Gastrocnemius medialis (tissue), 4 donors: ENCODE measurements around the gene ABCC8. TPM values are rescaled to one million over a fixed set of nuclear protein-coding genes. Genes with fewer than 3 reads are reported as not detected.

Experiments
- ATAC-seq, 2 donors: fragments of 150-250 bp; one replicate each; pipeline ENCODE4 v1.9.1; 2016
- DNase-seq, 2 donors: peaks; one replicate each; pipeline ENCODE4 v3.0.0-alpha.2; 2019
- H3K27ac ChIP-seq, 4 donors: fragments of 200-600 bp; sonication (generic); 1 replicate in 1 of 4; 2 replicates in 3 of 4; pipeline ENCODE4 v1.5.1; 2016 to 2018; ENCODE audit warnings: mild to moderate bottlenecking in 2 of 4, moderate library complexity in 1 of 4
- H3K27me3 ChIP-seq, 3 donors: fragments of 200-600 bp; sonication (generic) in 2 of 3; 1 replicate in 1 of 3; 2 replicates in 2 of 3; pipeline versions ENCODE4 v1.5.1 to v1.6.0; 2016 to 2019; ENCODE audit warnings: mild to moderate bottlenecking in 1 of 3, moderate library complexity in 1 of 3
- H3K36me3 ChIP-seq, 2 donors: fragments of 200-600 bp; sonication (generic) in 1 of 2; one replicate each; pipeline ENCODE4 v1.5.1; 2017 to 2018
- H3K4me1 ChIP-seq, 2 donors: fragments of 200-600 bp; sonication (generic) in 1 of 2; one replicate each; pipeline ENCODE4 v1.5.1; 2016 to 2017; ENCODE audit warnings: mild to moderate bottlenecking in 2 of 2
- H3K4me3 ChIP-seq, 4 donors: fragments of 200-600 bp; sonication (generic) in 3 of 4; 1 replicate in 1 of 4; 2 replicates in 3 of 4; pipeline ENCODE4 v1.5.1; 2016 to 2019; ENCODE audit warnings: mild to moderate bottlenecking in 2 of 4
- H3K9me3 ChIP-seq, 3 donors: fragments of 200-600 bp; sonication (generic) in 2 of 3; 1 replicate in 1 of 3; 2 replicates in 2 of 3; pipeline ENCODE4 v1.5.1; 2016 to 2019
- CTCF ChIP-seq, 5 experiments: fragments of 450-650 bp in 3 of 5; fragments of 200-600 bp in 2 of 5; sonication (generic) in 2 of 5; IDR thresholded peaks in 4 of 5; conservative IDR thresholded peaks in 1 of 5; 1 replicate in 4 of 5; 2 replicates in 1 of 5; pipeline ENCODE4 v1.5.1; 2016 to 2019; ENCODE audit warnings: antibody characterized with exemption in 5 of 5, mild to moderate bottlenecking in 3 of 5, moderate library complexity in 3 of 5
- POLR2A ChIP-seq, 2 donors: fragments of 450-650 bp; IDR thresholded peaks; one replicate each; pipeline ENCODE4 v1.6.1; 2017; ENCODE audit warnings: antibody characterized with exemption in 2 of 2, mild to moderate bottlenecking in 2 of 2, moderate library complexity in 2 of 2
- in situ Hi-C, 4 donors: fragments of 200-750 bp; cut with MboI; loops; one replicate each; pipeline versions ENCODE4 v1.15.0 to v1.8.0; 2017; ENCODE audit warnings: low sequenced_read_pairs in 4 of 4
- intact Hi-C: fragments of 100-400 bp; cut with DNase I; formaldehyde crosslinking; loops from one replicate; pipeline ENCODE4 v1.15.1; 2023; ENCODE audit warnings: low total_unique reads
- total RNA-seq, 4 donors: library from RNA; depleted of rRNA; stranded (reverse); fragments of >200 nt; gene quantifications; one replicate each; pipeline versions ENCODE4 v1.1.0 to v1.2.3, GENCODE V29; 2016

The ABCC8 gene
- total RNA-seq, 4 donors from 2014 or later: 0.33 to 4.0 (median 1.1) TPM

- ATAC-seq: peak; percentile 92 to 96
- in situ Hi-C loops: loop anchor here in 1 of 4 donors (25.0 kb wide), 1 partner anchor 422 kb away; no protein-coding TSS in a partner anchor
- intact Hi-C loops: loop anchor here (5.0 kb wide), 1 partner anchor 302 kb away; the partner anchor contains the start of gene MYOD1
- no peaks in the 10 kb centered on the region for H3K9me3 ChIP-seq
- peak; percentile 88 to 90 for DNase-seq
- no peak overlapping the region for H3K4me3 ChIP-seq
- peaks cover 21 to 29% of the 10 kb centered on the region in 2 donors for H3K4me1 ChIP-seq
- TF ChIP-seq POLR2A (IDR thresholded peaks at IDR 0.05) (peak; percentile 26 to 56), CTCF (IDR thresholded peaks at IDR 0.05 in 4 of 5, conservative IDR thresholded peaks at IDR 0.05 in 1 of 5) (no peak)
- H3K27me3 ChIP-seq: no peaks in the 10 kb centered on the region
- peak overlapping the region; percentile 85 to 89 (median 88) for H3K27ac ChIP-seq
- H3K36me3 ChIP-seq: no peaks in the 10 kb centered on the region
These were observed 61.0 kb downstream of the ABCC8 start for GRCh38 chr11:17415523-17416104.

- intact Hi-C loops (loop anchor here (5.0 kb wide), 1 partner anchor 302 kb away; the partner anchor contains the start of gene MYOD1), in situ Hi-C loops (loop anchor here in 1 of 4 donors (25.0 kb wide), 1 partner anchor 422 kb away; no protein-coding TSS in a partner anchor)
- H3K4me1 ChIP-seq: peaks cover 21 to 29% of the 10 kb centered on the region in 2 donors
- no peaks in the 10 kb centered on the region for H3K36me3 ChIP-seq
- DNase-seq (no peak), ATAC-seq (no peak)
- no peaks in the 10 kb centered on the region for H3K9me3 ChIP-seq
- no peak for TF ChIP-seq POLR2A (IDR thresholded peaks at IDR 0.05)
- no peak for TF ChIP-seq CTCF (IDR thresholded peaks at IDR 0.05 in 4 of 5, conservative IDR thresholded peaks at IDR 0.05 in 1 of 5)
- H3K27me3 ChIP-seq: no peaks in the 10 kb centered on the region
- H3K27ac ChIP-seq: peak overlapping the region; percentile 85 to 89 (median 88)
- H3K4me3 ChIP-seq: no peak overlapping the region
These were observed 61.7 kb downstream of the ABCC8 start for GRCh38 chr11:17414992-17415391.

- peak overlapping the region in 1 of 4 donors; percentile 87 for H3K27ac ChIP-seq
- no peak for ATAC-seq
- no peak overlapping the region for H3K4me3 ChIP-seq
- H3K4me1 ChIP-seq: peaks cover 21 to 29% of the 10 kb centered on the region in 2 donors
- TF ChIP-seq POLR2A (IDR thresholded peaks at IDR 0.05) (no peak), CTCF (IDR thresholded peaks at IDR 0.05 in 4 of 5, conservative IDR thresholded peaks at IDR 0.05 in 1 of 5) (no peak)
- intact Hi-C loops: no loop called here
- no peaks in the 10 kb centered on the region for H3K36me3 ChIP-seq
- no peaks in the 10 kb centered on the region for H3K27me3 ChIP-seq
- DNase-seq: no peak
- H3K9me3 ChIP-seq: no peaks in the 10 kb centered on the region
- in situ Hi-C loops: loop anchor here in 1 of 4 donors (25.0 kb wide), 1 partner anchor 423 kb away; no protein-coding TSS in a partner anchor
These were observed 62.3 kb downstream of the ABCC8 start for GRCh38 chr11:17414317-17414737.

GRCh38 chr11:17413414-17414316 lies 63.0 kb downstream of the ABCC8 start:
- Histone ChIP-seq H3K27me3 (no peaks in the 10 kb centered on the region), H3K9me3 (no peaks in the 10 kb centered on the region), H3K4me1 (peaks cover 21 to 29% of the 10 kb centered on the region in 2 donors), H3K36me3 (no peaks in the 10 kb centered on the region), H3K4me3 (no peak overlapping the region), H3K27ac (peak overlapping the region in 1 of 4 donors; percentile 87)
- no peak for TF ChIP-seq POLR2A (IDR thresholded peaks at IDR 0.05)
- DNase-seq: no peak
- intact Hi-C loops (no loop called here), in situ Hi-C loops (loop anchor here in 1 of 4 donors (25.0 kb wide), 1 partner anchor 424 kb away; no protein-coding TSS in a partner anchor)
- ATAC-seq: no peak
